Endothelial cell of umbilical vein (primary cell): Measurements from ENCODE around the gene AGL. TPM values are rescaled to one million over a fixed set of nuclear protein-coding genes. Genes with fewer than 3 reads are reported as not detected.

Source experiments
- BruUV-seq: library from RNA; stranded (reverse); fragments of 400-500 nt; replicated peaks from 2 replicates; lab custom pipeline; 2021; lab: Mats Ljungman, UMichigan
- CTCF ChIA-PET: fragments of 300-600, 350-600 bp; sonication (Branson Sonifier 250); formaldehyde crosslinking; loops from one replicate; lab custom pipeline; 2021; ENCODE audit warnings: antibody characterized with exemption, inconsistent platforms; lab: Charles Lee
- POLR2A ChIA-PET: fragments of 300-600, 350-600 bp; sonication (Branson Sonifier 250); formaldehyde crosslinking; loops from one replicate; lab custom pipeline; 2021; ENCODE audit warnings: antibody characterized with exemption, inconsistent platforms; lab: Charles Lee
- DNase-seq: peaks from one replicate; pipeline ENCODE4 v3.0.0-alpha.2; 2011; ENCODE audit warnings: low read depth, low spot score
- FAIRE-seq: peaks from 2 replicates; lab custom pipeline; 2011; peaks lifted over from hg19 to GRCh38; lab: Jason Lieb, UNC
- H2AFZ ChIP-seq: 2 replicates; pipeline ENCODE4 v1.6.0; 2012; ENCODE audit warnings: low read depth, low read length, control low read depth, inconsistent platforms
- H3K27ac ChIP-seq: 2 replicates; pipeline ENCODE4 v1.5.1; 2011; ENCODE audit warnings: low read depth, mild to moderate bottlenecking, control low read depth, low read length, moderate library complexity; ENCODE audit not compliant: insufficient read depth
- H3K27me3 ChIP-seq, 2 experiments: 2 replicates each; pipeline versions ENCODE4 v1.6.0 to v1.6.1; 2011; ENCODE audit warnings: low read length in 2 of 2, mixed read lengths in 1 of 2; ENCODE audit not compliant: control insufficient read depth in 2 of 2, insufficient read depth in 2 of 2
- H3K36me3 ChIP-seq, 2 experiments: 2 replicates in 1 of 2; 3 replicates in 1 of 2; pipeline ENCODE4 v1.5.1; 2011; ENCODE audit warnings: low read length in 2 of 2, mild to moderate bottlenecking in 1 of 2, moderate library complexity in 1 of 2; ENCODE audit not compliant: control insufficient read depth in 2 of 2, insufficient read depth in 2 of 2; ENCODE audit errors: extremely low read depth in 1 of 2
- H3K4me1 ChIP-seq: 3 replicates; pipeline ENCODE4 v1.5.1; 2011; ENCODE audit warnings: mild to moderate bottlenecking, low read length; ENCODE audit not compliant: control insufficient read depth, insufficient read depth; ENCODE audit errors: extremely low read depth
- H3K4me2 ChIP-seq: 2 replicates; pipeline ENCODE4 v1.6.1; 2011; ENCODE audit warnings: low read length, control low read depth, mixed read lengths; ENCODE audit not compliant: insufficient read depth
- H3K4me3 ChIP-seq, 3 experiments: fragments of 200-600 bp in 1 of 3; sonication (generic), shearing (Covaris generic) in 1 of 3; replicated peaks in 1 of 3; 2 replicates each; pipeline ENCODE4 v1.5.1; 2011 to 2016; ENCODE audit warnings: control low read depth in 3 of 3, low read length in 3 of 3, mild to moderate bottlenecking in 2 of 3, inconsistent platforms in 1 of 3, low read depth in 1 of 3, moderate library complexity in 1 of 3; ENCODE audit not compliant: insufficient read depth in 1 of 3
- H3K79me2 ChIP-seq: 2 replicates; pipeline ENCODE4 v1.6.0; 2012; ENCODE audit warnings: low read length, inconsistent platforms; ENCODE audit not compliant: control insufficient read depth, insufficient read depth
- H3K9ac ChIP-seq: replicated peaks from 2 replicates; pipeline ENCODE3; 2011; ENCODE audit warnings: low read length, control low read depth; ENCODE audit not compliant: insufficient read depth; ENCODE audit errors: extremely low read depth
- H3K9me1 ChIP-seq: replicated peaks from 3 replicates; pipeline ENCODE4 v1.6.0; 2011; ENCODE audit warnings: mild to moderate bottlenecking, low read length; ENCODE audit not compliant: control insufficient read depth, insufficient read depth; ENCODE audit errors: extremely low read depth
- H3K9me3 ChIP-seq: replicated peaks from 2 replicates; pipeline ENCODE4 v1.5.1; 2012; ENCODE audit warnings: low read length, inconsistent platforms; ENCODE audit not compliant: control insufficient read depth, insufficient read depth
- H4K20me1 ChIP-seq: replicated peaks from 2 replicates; pipeline ENCODE3; 2011; ENCODE audit warnings: mild to moderate bottlenecking, low read length; ENCODE audit not compliant: control insufficient read depth, insufficient read depth; ENCODE audit errors: extremely low read depth
- EZH2 ChIP-seq: IDR thresholded peaks from 2 replicates; pipeline ENCODE4 v1.6.1; 2012; ENCODE audit warnings: borderline replicate concordance, low read depth, mild to moderate bottlenecking, moderate library complexity, low read length, inconsistent platforms; ENCODE audit not compliant: severe bottlenecking
- FOS ChIP-seq: IDR thresholded peaks from 2 replicates; pipeline ENCODE4 v1.6.1; 2011; ENCODE audit warnings: mild to moderate bottlenecking, low read length, moderate library complexity, borderline replicate concordance; ENCODE audit not compliant: insufficient read depth
- GATA2 ChIP-seq: IDR thresholded peaks from 2 replicates; pipeline ENCODE4 v1.7.0; 2011; ENCODE audit warnings: low read depth, mild to moderate bottlenecking, moderate library complexity, mixed read lengths, low read length; ENCODE audit not compliant: insufficient read length, insufficient read depth
- JUN ChIP-seq: IDR thresholded peaks from 2 replicates; pipeline ENCODE4 v1.6.1; 2011; ENCODE audit warnings: borderline replicate concordance, low read depth; ENCODE audit not compliant: insufficient read length, insufficient read depth
- MYC ChIP-seq: IDR thresholded peaks from one replicate; pipeline ENCODE4 v1.6.1; 2011; ENCODE audit warnings: mild to moderate bottlenecking, low read depth, low read length
- POLR2A ChIP-seq: IDR thresholded peaks from 2 replicates; pipeline ENCODE4 v1.6.1; 2012; ENCODE audit warnings: low read depth, mild to moderate bottlenecking, control low read depth, low read length
- POLR2AphosphoS5 ChIP-seq: IDR thresholded peaks from 2 replicates; pipeline ENCODE4 v1.6.1; 2012; ENCODE audit warnings: low read depth, mild to moderate bottlenecking, control low read depth, low read length, moderate library complexity; ENCODE audit not compliant: insufficient read depth
- dilution Hi-C: fragments of 300-500 bp; cut with MboI; formaldehyde crosslinking; loops from one replicate; pipeline ENCODE4 v1.15.0; 2019; ENCODE audit warnings: low sequenced_read_pairs; ENCODE audit not compliant: extremely low pct_ligation_motif_present
- intact Hi-C: fragments of 100-400 bp; cut with micrococcal nuclease; formaldehyde crosslinking; loops from one replicate; pipeline ENCODE4 v1.10.0; 2022
- polyA plus RNA-seq, 4 experiments: library from polyadenylated mRNA; depleted of rRNA in 3 of 4; stranded (reverse) in 3 of 4; unstranded in 1 of 4; fragments of >200 nt; gene quantifications; 2 replicates each; pipeline versions ENCODE4 v1.2.1 to v1.2.3, GENCODE V29; 2011 to 2012; ENCODE audit warnings: missing spikeins in 1 of 4
- total RNA-seq: library from RNA; stranded (reverse); gene quantifications from 2 replicates; pipeline ENCODE4 v1.2.3, GENCODE V29; 2021
- TF ChIP-seq, protein P1 (sequence below): IDR thresholded peaks from 2 replicates; pipeline ENCODE4 v1.6.1; 2011; ENCODE audit not compliant: insufficient read depth, insufficient read length
- TF ChIP-seq, protein P2 (sequence below), 2 donors: IDR thresholded peaks; 1 replicate in 1 of 2; 2 replicates in 1 of 2; pipeline ENCODE4 v1.5.1; 2011; ENCODE audit warnings: low read length in 2 of 2, mild to moderate bottlenecking in 2 of 2, moderate library complexity in 2 of 2, control low read depth in 1 of 2, inconsistent platforms in 1 of 2, low read depth in 1 of 2; ENCODE audit not compliant: insufficient read depth in 1 of 2; ENCODE audit errors: extremely low read depth in 1 of 2

Gene AGL
- total and polyA plus RNA-seq, 2 donors (not counting 3 experiments of a cell fraction or from before 2014, with no cell fraction given), result 1.5 to 10.7 TPM

DNA sequence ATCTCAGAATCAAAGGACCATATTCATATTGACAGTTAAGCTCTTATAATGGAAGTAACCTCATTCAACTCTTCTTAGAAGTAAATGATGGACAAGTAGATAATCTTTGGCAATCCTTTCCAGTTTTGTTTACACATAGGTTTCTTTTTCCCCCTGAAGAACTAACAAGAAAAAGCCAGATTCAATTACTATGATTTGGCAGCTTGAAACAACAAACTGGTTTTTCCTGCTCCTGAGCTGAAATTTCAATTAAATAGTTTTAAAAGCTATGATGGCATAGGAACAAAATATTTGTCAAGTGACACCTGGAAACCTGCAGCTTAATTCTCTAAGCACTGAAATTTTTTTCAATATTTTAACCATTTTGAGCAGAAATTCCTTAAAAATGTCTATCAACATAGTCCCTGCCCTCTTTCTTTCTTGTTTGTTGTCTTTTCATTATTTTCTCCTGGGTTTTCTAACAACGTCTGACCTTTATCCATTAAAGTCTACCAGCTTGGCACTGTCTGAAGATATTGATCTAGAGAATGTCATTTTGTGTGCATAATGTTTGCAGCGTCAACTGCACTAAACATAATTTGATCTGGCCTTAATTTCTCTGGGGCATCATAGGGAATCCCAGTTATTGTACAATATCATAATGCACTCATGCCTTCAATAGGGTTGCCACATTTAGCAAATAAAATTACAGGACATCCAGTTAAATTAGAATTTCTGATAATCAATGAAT lies 115.7 kb downstream of the AGL start:
- H3K4me1 ChIP-seq, result peaks cover 22% of the 10 kb centered on the region
- BruUV-seq, result no TSS peak
- POLR2A ChIA-PET, result no interaction called here
- no peaks in the 10 kb centered on the region for H4K20me1 ChIP-seq
- FAIRE-seq (no peak), DNase-seq (no peak)
- CTCF ChIA-PET, result interaction anchor here (1.2 kb wide), 1 partner anchor 16 kb away, joined by 4 read pairs; no protein-coding TSS in a partner anchor
- no peaks in the 10 kb centered on the region for H3K9me3 ChIP-seq
- dilution Hi-C loops, result no loop called here
- H3K4me2 ChIP-seq, result no peak overlapping the region
- H3K27ac ChIP-seq, result no peak overlapping the region
- H3K36me3 ChIP-seq, result no peaks in the 10 kb centered on the region
- H2AFZ ChIP-seq, result no peak overlapping the region
- no peaks in the 10 kb centered on the region for H3K9me1 ChIP-seq
- H3K9ac ChIP-seq, result no peak overlapping the region
- intact Hi-C loops, result no loop called here
- H3K79me2 ChIP-seq, result peaks cover 7% of the 10 kb centered on the region
- H3K27me3 ChIP-seq, result no peaks in the 10 kb centered on the region
- H3K4me3 ChIP-seq, result no peak overlapping the region
- TF ChIP-seq, protein P1, sequence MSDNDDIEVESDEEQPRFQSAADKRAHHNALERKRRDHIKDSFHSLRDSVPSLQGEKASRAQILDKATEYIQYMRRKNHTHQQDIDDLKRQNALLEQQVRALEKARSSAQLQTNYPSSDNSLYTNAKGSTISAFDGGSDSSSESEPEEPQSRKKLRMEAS, result no peak
- TF ChIP-seq GATA2 (no peak), FOS (no peak), EZH2 (no peak), MYC (no peak), POLR2A (no peak), JUN (no peak), POLR2AphosphoS5 (no peak)
- TF ChIP-seq, protein P2, sequence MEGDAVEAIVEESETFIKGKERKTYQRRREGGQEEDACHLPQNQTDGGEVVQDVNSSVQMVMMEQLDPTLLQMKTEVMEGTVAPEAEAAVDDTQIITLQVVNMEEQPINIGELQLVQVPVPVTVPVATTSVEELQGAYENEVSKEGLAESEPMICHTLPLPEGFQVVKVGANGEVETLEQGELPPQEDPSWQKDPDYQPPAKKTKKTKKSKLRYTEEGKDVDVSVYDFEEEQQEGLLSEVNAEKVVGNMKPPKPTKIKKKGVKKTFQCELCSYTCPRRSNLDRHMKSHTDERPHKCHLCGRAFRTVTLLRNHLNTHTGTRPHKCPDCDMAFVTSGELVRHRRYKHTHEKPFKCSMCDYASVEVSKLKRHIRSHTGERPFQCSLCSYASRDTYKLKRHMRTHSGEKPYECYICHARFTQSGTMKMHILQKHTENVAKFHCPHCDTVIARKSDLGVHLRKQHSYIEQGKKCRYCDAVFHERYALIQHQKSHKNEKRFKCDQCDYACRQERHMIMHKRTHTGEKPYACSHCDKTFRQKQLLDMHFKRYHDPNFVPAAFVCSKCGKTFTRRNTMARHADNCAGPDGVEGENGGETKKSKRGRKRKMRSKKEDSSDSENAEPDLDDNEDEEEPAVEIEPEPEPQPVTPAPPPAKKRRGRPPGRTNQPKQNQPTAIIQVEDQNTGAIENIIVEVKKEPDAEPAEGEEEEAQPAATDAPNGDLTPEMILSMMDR (IDR thresholded peaks at IDR 0.05; ENCODE audit: extremely low read depth in 1 of 2, insufficient read depth in 1 of 2, low read depth in 1 of 2, low read length in 2 of 2), result no peak
